ENCODE results near the gene LRRC3C. TPM values are rescaled to one million over a fixed set of nuclear protein-coding genes. Genes with fewer than 3 reads are reported as not detected.
"Not testable (repeated sequence)": the region's sequence is repeated elsewhere in the genome, so short reads cannot be mapped to it uniquely, and the experiment has no call there.

LRRC3C gene
- polyA plus RNA-seq, 4 donors = 0.17 TPM; not detected in 3

DNA sequence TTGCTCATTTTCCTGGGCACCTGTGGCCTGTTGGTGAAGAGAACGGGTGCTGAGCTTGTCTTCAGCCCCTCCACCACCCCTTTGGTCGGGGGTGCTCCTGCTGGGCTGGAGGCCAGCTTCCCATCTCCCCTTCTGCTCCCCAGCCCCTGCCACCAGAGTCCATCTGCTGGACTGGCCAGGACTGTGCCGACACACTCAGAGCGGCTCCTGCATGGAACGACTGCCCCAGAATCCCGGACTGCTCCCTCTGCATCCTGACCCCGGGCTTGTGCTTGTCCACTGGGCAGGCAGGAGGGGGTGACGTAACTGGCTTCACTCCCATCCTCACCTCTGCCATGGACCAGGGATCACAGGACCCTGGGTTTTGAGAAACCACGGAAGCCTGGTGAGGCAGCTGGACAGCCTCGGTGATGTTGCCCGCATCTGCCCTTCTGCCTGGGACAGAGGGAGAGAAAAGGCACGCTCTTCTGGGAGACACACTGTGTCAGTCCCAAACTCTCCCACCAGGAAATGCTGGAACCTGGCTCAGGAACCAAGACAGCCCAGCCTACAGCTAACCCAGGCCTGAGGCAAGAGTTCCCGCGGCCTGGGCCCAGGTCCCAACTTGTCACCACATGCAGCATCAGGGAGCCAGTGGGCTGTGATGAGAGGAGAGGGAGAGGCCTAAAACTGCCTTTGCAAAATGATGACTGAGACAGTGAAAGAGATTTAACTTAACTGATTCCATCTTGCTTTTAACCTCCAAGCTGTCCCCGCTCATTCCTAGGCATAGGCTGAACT lies 19.2 kb downstream of the LRRC3C start:
- DNase-seq (ENCODE audit: low read depth in 4 of 4, low spot score in 2 of 4) = no peak

DNA sequence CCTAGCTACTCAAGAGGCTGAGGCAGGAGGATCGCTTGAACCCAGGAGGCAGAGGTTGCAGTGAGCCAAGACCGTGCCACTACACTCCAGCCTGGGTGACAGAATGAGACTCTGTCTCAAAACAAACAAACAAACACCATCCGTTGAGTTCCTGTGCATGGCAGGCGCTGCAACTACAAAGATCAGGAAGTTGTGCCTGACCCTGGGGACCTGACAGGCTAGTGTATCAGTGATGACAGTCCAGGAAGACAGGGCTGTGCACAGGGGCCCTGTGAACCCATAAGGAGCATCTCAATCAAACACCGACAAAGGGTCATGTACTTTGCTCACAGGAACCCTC lies 20.9 kb downstream of the LRRC3C start:
- not testable (repeated sequence) for DNase-seq (ENCODE audit: low read depth in 4 of 4, low spot score in 2 of 4)

DNA sequence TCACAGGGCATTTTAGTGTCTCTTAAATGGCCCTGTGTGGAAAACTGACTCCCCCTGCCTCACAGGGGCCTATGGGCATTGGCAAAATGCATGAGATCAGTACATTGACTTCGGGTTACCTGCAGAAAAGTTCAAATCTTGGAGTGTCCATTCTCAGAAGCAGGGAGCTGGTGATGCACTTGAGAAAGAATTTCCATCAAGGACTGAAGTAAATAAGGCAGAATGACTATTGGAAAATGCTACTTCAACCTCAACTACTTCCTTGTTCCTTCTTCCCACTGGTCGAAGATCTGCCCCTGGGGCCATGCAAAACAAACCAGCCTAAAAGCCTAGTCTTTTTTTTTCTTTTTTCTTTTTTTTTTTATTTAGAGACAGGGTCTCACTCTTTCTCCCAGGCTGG lies 21.5 kb downstream of the LRRC3C start:
- no peak for DNase-seq (ENCODE audit: low read depth in 4 of 4, low spot score in 2 of 4)

DNA sequence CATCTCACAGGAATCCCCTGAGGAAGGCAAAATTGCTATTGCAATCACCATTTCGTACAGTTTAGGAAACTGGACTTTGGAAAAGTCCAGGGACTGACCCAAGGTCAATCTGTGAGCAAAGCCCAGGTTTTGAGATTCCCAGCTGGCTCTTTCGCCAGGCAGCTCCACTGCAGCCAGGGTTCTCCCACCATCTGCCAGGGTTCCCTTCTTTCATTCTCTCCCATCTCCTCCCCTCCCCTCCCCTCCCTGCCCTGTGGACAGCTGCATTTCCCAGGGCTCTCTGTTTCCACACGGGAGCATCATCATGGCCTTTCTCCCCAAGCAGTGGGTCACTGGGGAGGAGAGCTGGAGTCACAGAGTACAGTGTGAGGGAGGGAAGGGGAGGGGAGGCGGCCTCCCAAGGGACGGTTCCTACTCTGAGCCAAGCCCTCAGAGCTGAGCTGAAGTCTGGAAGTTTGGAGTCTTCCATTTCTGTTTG lies 23.4 kb downstream of the LRRC3C start:
- no peak for DNase-seq (ENCODE audit: low read depth in 4 of 4, low spot score in 2 of 4)

DNA sequence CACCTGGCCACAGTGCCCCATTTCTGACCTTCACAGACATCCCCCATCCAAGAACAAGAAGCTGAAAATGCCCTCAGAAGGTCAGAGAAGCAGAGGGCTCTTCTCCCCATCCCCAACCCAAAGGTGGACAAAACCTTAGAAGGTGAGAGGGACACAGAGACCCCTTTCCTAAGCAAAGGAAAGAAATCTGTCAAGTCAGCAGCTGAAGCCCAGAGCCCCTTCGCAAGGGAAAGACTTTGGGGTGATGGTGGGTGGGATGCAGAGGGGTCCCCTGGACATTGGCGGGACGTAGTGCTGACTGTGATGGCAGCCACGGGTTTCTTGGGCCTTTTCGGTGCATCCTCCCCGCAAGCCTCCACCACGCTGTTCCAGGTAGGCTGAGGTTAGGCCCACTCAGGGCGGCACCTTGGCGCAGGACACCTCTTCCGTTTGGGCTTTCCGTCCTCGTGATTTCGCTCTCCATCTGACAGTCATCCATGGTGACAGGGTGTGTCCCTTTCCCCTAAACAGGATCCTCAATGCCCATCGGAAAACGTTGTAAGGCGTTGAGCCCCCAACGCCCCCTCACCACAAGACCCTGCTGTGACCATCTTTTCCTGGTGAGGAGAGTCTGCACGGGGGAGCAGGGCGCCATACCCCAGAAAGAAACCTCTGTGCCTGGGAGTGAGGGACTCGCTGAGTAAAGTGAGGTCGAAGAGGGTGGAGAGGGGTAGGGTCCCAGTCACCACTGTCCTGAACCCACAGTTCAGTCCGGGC lies 24.6 kb downstream of the LRRC3C start:
- DNase-seq (ENCODE audit: low read depth in 4 of 4, low spot score in 2 of 4) = no peak

DNA sequence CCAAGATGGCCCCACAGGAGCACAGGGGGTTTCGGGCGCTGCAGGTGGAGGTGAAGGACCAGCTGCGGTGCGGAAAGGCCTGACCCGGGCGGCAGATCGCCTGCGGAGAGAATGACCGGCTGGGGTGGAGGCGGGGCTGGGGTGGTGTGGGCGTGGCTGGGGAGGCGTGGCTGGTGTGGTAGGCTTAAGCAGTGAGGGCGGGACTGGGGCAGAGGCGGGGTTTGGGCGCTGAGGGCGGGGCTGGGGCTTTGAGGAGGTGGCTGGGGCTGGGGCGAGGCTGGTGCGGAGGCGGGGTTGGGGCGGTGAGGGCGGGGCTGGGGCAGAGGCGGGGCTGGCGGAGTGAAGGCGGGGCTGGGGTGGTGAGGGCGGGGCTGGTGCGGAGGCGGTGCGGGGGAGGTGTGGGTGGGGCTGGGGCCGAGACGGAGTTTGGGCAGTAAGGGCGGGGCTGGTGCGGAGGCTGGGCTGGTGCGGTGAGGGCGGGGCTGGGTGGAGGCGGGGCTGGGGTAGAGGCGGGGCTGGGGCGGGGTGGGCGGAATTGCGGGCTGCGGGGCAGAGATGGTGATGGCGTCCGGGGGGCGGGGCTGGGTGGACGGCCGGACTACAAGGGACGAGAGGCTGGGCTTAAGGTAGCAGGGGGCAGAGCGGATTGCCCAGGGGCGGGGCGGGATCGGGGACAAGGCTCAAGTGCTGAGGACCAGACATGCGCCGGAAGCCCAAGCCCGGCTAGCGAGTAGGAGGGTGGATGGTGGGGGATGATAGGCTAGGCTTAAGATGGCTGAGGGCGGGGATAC lies 25.3 kb downstream of the LRRC3C start:
- DNase-seq (ENCODE audit: low read depth in 4 of 4, low spot score in 2 of 4) = peak in 3 of 4 donors; percentile 81 to 92 (median 86)

DNA sequence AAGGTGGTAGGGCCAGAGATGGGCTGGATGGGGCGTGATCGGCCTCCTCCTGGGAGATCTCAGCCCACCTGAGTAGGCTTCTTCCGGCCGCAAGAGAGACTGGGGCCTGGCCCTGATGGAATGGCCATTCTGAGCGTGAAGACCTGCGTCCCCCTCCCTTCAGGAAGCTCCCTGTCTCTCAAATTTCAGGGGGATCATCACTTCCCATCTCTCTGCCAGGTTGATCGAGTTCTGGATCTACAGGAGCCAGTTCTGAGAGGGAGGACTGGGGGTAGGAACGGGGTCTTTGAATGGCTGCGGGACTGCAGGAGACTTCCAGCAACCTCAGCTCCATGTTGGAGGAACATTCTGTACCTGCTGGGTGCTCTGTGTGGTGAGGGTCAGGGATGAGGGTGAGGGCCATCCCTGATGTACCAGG lies 25.9 kb downstream of the LRRC3C start:
- DNase-seq (ENCODE audit: low read depth in 4 of 4, low spot score in 2 of 4) = no peak

DNA sequence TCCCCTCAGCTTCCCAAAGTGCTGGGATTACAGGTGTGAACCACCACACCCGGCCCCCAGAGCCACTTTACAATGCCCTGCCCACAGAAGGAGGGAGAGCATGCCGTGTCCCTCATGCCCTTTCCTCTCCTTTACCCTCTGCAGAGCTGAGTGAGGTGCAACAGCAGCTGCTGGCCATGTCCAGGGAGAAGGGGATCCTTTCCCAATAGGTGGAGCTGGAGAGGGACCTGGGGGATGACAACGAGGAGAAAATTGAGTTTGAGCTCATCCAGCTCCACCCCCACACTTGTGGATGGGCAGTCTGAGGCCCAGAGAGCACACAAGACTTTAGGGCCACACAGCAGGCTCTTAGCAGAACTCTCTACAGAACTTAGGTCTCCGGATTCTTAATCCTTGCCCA lies 27.3 kb downstream of the LRRC3C start:
- DNase-seq (ENCODE audit: low read depth in 4 of 4, low spot score in 2 of 4) = no peak

DNA sequence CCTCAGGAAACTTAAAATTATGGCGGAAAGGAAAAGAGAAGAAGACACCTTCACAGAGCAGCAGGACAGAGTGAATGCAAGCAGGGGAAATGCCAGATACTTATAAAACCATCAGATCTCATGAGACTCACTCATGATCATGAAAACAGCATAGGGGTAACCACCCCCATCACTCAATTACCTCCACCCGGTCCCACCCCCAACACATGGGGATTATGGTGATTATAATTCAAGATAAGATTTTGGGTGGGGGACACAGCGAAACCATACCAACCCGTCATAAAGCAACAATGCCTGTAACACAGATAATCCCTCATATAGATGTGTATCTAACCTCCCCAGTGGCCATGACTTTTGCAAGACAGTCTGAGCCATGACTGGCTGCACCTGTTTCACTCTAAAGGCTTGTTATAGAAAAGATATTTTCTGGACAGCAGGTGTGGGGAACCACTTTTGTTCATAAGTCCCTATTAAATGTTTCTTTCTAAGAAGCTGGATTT lies 28.2 kb downstream of the LRRC3C start:
- DNase-seq (ENCODE audit: low read depth in 4 of 4, low spot score in 2 of 4) = no peak

DNA sequence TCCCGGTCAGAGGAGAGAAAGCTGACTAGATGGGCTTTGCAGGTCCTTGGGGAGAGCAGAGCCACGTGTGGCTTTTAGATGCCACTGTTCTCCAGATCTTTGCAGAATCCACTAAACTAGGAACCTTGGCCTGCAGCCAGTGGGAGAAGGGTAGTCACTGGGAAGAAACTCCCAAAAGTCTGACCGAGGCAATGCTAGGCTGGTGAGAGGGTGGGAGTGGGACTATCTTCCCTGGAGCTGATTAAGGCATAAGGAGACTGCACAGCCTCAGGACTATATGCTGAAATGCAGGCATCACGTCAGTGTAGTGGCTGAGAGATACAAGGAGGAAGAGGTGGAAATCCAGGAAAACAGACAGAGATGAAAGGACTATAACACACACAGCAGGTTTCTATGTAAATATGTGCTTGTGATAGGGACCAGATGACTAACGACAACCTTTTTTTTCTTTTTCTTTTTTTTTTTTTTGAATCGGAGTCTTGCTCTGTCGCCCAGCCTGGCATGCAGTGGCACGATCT lies 33.1 kb downstream of the LRRC3C start:
- DNase-seq (ENCODE audit: low read depth in 4 of 4, low spot score in 2 of 4) = no peak

DNA sequence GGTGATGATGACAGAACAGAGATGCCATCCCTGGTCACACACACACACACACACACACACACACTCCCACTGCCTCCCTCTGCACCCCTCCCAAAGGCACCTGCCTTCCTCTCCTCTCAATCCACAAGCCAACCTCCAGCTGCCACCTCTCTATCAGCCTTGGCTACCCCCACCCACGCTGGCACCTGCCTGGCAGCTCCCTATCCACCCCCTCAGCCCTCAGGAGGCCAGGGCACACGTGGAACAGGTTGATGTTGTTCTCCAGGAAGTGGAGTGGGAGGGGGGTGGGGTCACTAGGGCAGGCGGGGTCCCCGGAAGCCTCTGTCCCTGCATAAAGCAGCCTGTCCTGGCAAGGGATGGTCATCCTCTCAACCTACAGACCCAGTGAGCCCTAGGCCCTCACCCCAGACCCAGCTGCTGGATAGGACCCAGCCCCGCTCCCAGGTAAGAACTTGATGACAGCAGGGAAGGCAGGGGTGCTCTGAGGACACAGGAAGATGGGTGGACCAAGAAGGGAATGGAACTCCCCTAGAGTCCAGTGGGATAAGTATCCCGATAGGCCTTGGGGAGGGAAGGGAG lies 35.2 kb downstream of the LRRC3C start, which contains the start of gene GSDMA:
TSS of gene GSDMA (plus strand) at position 363 of the 579 bp plus-strand sequence. CDS start 2,684 bp downstream, outside the sequence.
- no peak for DNase-seq (ENCODE audit: low read depth in 4 of 4, low spot score in 2 of 4)

DNA sequence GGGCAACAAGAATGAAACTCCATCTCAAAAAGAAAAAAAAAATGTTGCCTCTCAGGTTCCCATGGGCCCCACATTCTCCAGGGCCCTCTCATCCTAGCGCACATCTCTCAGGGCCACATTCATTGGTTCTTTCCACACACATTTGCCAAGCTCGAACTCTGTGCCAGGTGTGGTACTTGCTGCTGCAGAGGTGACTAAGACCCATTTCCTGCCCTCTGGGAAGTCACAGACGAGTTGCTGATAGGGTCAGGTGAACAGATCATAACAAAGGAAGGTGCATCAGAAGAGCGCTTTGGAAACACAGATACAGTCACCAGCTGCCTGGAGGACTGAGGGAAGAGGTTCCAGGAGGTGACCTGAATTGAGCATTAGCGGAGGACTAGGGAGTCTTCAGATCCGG lies 36.3 kb downstream of the LRRC3C start:
- no peak for DNase-seq (ENCODE audit: low read depth in 4 of 4, low spot score in 2 of 4)

DNA sequence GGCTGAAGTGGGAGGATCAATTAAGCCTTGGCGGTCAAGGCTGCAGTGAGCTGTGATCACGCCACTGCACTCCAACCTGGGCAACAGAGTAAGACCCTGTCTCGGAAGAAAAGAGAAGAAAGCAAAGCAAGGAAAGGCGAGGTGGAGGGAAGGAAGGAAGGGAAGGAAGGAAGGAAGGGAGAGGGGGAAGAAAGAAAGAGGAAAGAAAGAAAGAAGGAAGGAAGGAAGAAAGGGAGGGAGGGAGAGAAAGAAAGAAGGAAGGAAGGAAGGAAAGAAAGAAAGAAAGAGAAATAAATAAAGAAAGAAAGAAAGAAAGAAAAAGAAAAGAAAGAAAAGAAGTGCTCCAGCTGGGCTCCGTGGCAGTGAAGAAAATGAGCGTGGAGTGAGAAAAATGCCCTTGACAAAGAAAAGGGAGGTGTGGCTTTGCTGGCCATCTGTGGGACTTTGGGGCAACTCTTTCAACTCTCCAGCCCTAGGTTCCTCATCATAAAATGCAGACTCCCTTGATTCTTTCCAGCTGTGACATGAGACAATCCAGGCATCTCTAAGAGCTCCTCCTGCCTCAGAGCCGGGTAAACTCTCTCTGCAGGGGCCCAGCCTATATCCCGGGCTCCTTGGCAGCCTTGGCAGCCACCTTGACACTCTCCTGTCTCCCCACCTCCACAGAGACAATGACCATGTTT lies 37.6 kb downstream of the LRRC3C start:
- DNase-seq (ENCODE audit: low read depth in 4 of 4, low spot score in 2 of 4) = no peak

DNA sequence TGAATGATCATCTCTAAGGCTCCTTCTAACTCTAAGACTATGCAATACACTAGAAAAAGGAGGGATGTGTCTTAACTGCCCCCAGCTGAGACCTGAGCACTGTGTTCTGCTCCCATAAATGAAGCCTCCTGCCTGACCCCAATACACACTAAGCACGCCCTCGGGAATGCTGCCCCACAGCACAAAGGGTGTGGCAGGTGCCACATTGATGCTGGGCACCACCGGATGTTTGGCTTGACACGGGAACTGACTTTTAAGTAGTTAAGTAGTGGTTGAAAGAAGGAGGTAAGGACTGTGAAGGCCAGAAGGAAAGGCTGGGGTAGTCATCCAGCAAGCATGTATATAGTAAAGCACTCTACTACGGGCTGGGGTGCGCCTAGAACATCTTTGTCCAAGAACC lies 39.2 kb downstream of the LRRC3C start:
- no peak for DNase-seq (ENCODE audit: low read depth in 4 of 4, low spot score in 2 of 4)

DNA sequence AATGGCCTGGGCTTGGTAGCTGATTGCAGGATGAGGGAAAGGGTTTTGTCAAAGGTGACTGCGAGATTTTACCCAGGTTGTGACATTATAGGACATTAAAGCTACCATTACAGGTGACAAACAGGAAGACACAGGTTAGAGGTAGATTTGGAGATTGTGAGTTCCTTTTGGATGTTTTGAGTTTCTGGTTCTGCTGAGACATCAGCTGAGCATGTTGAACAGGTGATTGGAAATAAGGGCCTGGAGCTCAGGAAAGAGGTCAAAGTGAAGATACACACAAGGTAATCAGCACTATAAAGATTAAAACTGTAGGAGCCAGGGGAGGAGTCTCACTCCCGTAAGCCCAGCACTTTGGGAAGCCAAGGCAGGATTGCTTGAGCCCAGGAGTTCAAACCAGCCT lies 41.2 kb downstream of the LRRC3C start:
- DNase-seq (ENCODE audit: low read depth in 4 of 4, low spot score in 2 of 4) = no peak

DNA sequence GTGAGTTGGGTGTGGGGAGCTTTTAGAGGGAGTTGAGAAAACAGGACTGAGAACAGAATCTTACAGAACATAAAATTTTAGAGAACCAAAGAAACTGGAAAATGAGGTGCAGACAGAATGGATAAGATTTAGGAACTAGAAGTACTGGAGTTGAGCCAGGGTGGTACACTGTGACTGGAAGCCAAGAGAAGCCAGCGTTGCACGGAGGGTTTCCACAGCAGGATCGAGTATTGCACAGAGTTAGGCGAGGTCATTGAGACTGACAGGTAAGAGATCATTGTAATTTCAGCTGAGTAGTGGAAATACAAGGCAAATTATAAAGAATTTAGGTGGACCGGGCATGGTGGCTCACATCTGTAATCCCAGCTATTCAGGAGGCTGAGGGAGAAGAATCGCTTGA lies 41.8 kb downstream of the LRRC3C start:
- no peak for DNase-seq (ENCODE audit: low read depth in 4 of 4, low spot score in 2 of 4)

DNA sequence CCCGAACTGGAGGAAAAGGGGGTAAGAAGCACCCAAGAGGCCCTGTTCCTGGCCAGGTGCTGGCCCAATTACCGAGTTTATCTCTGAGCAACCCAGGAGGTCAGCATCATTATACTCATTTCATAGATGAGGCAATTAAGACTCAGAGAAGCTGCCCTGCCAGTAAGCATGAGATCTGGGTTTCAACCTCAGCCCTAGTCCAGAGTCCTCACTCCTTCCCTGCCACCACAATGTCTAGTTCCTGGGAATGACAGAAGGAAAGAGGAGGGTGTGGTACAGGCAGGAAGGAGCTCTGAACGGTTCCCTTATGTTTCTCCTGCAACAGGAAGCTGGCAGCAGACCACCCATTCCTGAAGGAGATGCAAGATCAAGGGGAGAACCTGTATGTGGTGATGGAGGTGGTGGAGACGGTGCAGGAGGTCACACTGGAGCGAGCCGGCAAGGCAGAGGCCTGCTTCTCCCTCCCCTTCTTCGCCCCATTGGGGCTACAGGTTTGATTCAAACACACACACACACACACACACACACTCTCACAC lies 42.7 kb downstream of the LRRC3C start:
- DNase-seq (ENCODE audit: low read depth in 4 of 4, low spot score in 2 of 4) = no peak

DNA sequence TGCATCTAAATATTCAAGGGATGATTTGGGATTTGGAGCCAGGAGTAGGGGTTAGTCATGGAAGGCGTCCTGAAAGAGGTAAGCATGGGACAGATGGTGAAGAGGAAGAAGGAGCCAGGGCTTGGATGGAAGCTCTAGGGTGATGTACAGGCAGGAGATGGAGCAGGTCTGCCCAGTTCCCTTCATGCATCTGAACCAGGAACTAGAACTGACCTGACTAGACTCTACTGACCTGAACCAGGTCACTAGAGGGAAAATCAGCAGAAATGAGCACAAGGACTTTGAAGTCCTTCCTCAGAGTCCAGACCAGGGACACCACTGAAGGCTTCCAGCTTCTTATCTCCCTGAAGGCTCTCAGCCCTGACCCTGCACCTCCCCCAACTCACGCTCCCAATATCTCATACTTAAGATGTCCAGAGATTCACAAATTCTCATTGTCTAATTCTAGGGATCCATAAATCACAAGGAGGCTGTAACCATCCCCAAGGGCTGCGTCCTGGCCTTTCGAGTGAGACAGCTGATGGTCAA lies 43.6 kb downstream of the LRRC3C start:
- no peak for DNase-seq (ENCODE audit: low read depth in 4 of 4, low spot score in 2 of 4)

DNA sequence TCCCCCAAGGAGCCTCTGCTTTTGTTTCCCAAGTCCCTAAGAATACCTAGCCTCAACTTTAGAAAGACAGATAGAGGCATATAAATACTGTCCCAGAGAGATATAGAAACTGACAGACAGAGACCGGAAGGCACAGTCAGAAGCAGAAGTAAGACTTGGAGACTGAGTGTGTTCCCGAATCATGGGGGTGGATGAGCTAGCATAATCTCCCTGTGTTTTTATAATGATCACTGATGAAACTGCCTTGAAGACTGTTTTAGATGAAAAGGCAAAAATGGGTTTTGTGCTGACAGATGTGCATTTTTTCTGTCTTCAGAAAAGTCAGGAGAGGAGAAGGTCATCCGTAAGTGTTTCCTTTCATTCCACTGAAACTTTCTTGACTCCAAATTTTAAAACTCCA lies 44.7 kb downstream of the LRRC3C start:
- DNase-seq (ENCODE audit: low read depth in 4 of 4, low spot score in 2 of 4) = no peak
